ENCODE results near the gene PRADC1. TPM values are rescaled to one million over a fixed set of nuclear protein-coding genes. Genes with fewer than 3 reads are reported as not detected.
"Not testable (repeated sequence)": the region's sequence is repeated elsewhere in the genome, so short reads cannot be mapped to it uniquely, and the experiment has no call there.

PRADC1 gene
- total RNA-seq, 1 experiment from 2014 or later, result 35.4 TPM

DNA sequence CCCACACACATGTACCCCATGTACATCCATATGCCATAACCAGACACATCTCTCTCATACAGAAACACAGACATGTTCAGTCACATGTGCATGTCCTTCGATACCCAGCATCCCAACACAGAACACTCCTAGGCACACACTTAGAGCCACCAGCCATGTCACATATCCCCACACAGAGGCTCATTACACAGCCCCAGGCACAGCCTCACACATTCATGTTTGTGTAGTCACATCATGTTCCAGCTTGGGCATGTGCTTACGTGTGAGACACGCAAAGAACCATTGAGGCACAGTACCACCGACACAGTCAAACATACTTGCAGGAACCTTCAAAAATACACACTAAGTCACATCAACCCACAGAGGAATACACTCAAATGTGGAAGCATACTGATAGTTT is 34.0 kb upstream of the PRADC1 start:
- Histone ChIP-seq H3K4me3 (ENCODE audit: low read length) (no peak overlapping the region), H3K79me2 (ENCODE audit: low read length) (peaks cover 57% of the 10 kb centered on the region), H3K27ac (ENCODE audit: low read length) (no peak overlapping the region), H3K9me3 (ENCODE audit: low read length) (no peaks in the 10 kb centered on the region), H3K4me2 (ENCODE audit: low read depth, low read length, poor library complexity, severe bottlenecking) (no peak overlapping the region), H3K9me2 (replicated peaks; ENCODE audit: insufficient read depth, low read length) (no peaks in the 10 kb centered on the region), H4K20me1 (ENCODE audit: insufficient read depth, low read depth, low read length) (peaks cover 72% of the 10 kb centered on the region), H3K4me1 (ENCODE audit: low read length) (0 out of 2 replicates have a peak, but pooled peaks cover 6% of the 10 kb centered on the region), H3K9ac (ENCODE audit: low read length) (no peak overlapping the region), H2AFZ (ENCODE audit: low read length) (no peak overlapping the region), H3K27me3 (ENCODE audit: low read length) (no peaks in the 10 kb centered on the region), H3K36me3 (ENCODE audit: insufficient read depth, low read length) (peaks cover 39% of the 10 kb centered on the region)
- DNase-seq, result no peak

DNA sequence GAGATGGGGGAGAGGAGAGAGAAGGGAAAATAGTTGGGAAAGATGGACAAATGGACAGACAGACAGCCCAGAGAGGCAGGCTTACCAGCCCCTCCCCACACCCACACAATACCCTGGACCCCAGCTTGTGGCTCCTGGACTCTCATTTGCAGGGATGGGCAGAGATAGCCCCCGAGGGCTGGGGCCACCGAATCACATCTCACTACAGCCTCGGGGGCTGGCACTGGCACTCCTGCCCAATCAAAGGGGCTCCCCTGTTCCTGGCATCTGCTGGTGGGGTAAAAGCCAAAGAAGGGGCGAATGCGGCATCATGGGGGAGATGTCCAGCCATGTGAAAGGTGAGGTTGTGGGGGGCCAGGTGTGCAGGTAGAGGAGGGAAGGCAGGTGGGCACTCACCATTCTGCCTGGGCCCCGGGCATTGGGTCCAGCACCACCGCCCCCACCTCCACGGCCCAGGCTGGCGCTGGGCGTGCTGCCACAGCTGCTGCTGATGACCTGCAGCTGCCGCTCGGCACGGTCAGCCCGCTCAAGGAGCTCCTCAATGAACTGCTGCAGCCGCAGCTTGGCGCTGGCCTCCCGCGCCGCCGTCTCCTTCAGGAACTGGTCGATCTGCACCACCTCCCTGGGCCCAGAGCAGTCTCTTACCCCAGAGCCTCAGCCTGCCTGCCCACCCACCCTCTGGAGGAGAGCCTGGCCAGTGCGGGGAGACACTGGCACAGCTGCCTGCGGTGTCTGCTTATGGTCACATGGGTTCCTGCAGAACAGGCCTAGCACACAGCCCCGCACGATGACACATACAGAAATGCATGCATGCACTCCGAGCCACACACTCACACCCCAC is 33.2 kb upstream of the PRADC1 start:
- Histone ChIP-seq H3K36me3 (ENCODE audit: insufficient read depth, low read length) (peaks cover 39% of the 10 kb centered on the region), H3K79me2 (ENCODE audit: low read length) (peaks cover 50% of the 10 kb centered on the region)

DNA sequence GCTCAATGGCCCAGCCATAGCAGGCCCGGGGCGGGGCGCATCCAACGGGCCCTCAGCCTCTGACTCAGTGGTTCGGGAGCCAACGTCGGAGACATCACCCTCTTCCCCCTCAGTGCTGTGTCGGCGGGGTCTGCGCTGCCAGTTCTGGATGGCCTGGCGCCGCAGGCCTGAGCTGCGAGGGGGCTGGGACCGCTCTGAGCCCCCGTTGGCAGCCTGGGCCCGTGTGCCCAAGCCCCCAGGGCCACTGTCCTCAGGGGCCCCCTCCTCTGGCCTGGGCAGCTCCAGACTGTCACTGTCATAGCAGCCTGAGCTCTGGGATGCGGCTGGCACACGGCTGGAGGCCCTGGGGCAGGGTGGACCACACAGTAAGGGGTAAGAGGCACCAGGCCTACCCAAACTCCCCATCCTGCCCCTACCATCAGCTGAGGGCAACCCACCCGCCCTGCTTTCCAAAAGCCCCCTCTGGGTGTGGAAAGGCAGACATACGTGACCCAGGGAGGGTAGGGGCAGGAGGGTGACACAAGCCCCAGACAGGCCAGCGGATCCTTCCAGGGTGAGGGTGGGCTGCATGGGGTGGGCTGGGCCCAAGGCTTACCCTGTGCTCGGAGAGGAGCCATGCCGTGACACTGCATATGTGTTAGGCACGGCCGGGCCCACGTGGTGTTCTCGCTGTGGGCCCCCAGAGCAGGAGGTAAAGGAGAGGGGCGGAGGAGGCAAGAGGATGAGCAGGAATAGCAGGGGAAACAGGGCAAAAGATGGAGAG is 32.4 kb upstream of the PRADC1 start:
- H2AFZ ChIP-seq (ENCODE audit: low read length), result no peak overlapping the region
- H4K20me1 ChIP-seq (ENCODE audit: insufficient read depth, low read depth, low read length), result peaks cover 60% of the 10 kb centered on the region
- H3K9me3 ChIP-seq (ENCODE audit: low read length), result no peaks in the 10 kb centered on the region
- H3K27me3 ChIP-seq (ENCODE audit: low read length), result no peaks in the 10 kb centered on the region
- H3K36me3 ChIP-seq (ENCODE audit: insufficient read depth, low read length), result peaks cover 34% of the 10 kb centered on the region
- no peaks in the 10 kb centered on the region for H3K4me1 ChIP-seq (ENCODE audit: low read length)
- H3K9me2 ChIP-seq (replicated peaks; ENCODE audit: insufficient read depth, low read length), result no peaks in the 10 kb centered on the region
- DNase-seq, result no peak
- no peak overlapping the region for H3K9ac ChIP-seq (ENCODE audit: low read length)
- no peak overlapping the region for H3K4me2 ChIP-seq (ENCODE audit: low read depth, low read length, poor library complexity, severe bottlenecking)
- H3K4me3 ChIP-seq (ENCODE audit: low read length), result no peak overlapping the region
- H3K27ac ChIP-seq (ENCODE audit: low read length), result no peak overlapping the region
- H3K79me2 ChIP-seq (ENCODE audit: low read length), result peaks cover 42% of the 10 kb centered on the region

More for the DNA sequence above, 33.2 kb upstream of the PRADC1 start:
- no peak overlapping the region for H3K4me2 ChIP-seq (ENCODE audit: low read depth, low read length, poor library complexity, severe bottlenecking)
- no peak for DNase-seq
- 0 out of 2 replicates have a peak, but pooled peaks cover 6% of the 10 kb centered on the region for H3K4me1 ChIP-seq (ENCODE audit: low read length)
- H3K27me3 ChIP-seq (ENCODE audit: low read length), result no peaks in the 10 kb centered on the region
- H3K27ac ChIP-seq (ENCODE audit: low read length), result no peak overlapping the region
- no peaks in the 10 kb centered on the region for H3K9me3 ChIP-seq (ENCODE audit: low read length)
- H2AFZ ChIP-seq (ENCODE audit: low read length), result no peak overlapping the region
- H3K4me3 ChIP-seq (ENCODE audit: low read length), result no peak overlapping the region
- no peak overlapping the region for H3K9ac ChIP-seq (ENCODE audit: low read length)
- no peaks in the 10 kb centered on the region for H3K9me2 ChIP-seq (replicated peaks; ENCODE audit: insufficient read depth, low read length)
- H4K20me1 ChIP-seq (ENCODE audit: insufficient read depth, low read depth, low read length), result peaks cover 67% of the 10 kb centered on the region

DNA sequence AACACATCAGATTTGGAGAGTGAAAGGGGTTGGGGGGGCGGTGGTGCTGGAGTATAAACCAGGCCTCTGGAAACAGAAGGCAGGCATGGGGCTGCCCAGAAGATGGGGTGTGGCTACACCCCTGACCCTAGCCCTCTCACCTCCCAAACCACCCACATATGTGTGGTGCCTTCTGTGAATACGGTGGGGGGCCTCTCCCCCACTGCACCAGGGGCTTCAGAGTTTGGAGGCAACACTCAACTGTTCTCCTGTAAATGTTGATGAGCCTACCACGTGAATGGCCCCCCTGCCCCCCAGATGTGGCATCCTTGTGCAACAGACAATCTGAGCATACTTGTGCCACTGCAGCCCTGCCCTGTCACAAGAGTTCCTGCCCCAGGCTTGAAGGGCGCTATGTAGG is 31.7 kb upstream of the PRADC1 start:
- peaks cover 35% of the 10 kb centered on the region for H3K79me2 ChIP-seq (ENCODE audit: low read length)
- peaks cover 35% of the 10 kb centered on the region for H3K36me3 ChIP-seq (ENCODE audit: insufficient read depth, low read length)
- H4K20me1 ChIP-seq (ENCODE audit: insufficient read depth, low read depth, low read length), result peaks cover 53% of the 10 kb centered on the region
- H3K27me3 ChIP-seq (ENCODE audit: low read length), result no peaks in the 10 kb centered on the region
- no peaks in the 10 kb centered on the region for H3K4me1 ChIP-seq (ENCODE audit: low read length)
- no peak overlapping the region for H2AFZ ChIP-seq (ENCODE audit: low read length)
- H3K9me2 ChIP-seq (replicated peaks; ENCODE audit: insufficient read depth, low read length), result no peaks in the 10 kb centered on the region
- no peak overlapping the region for H3K4me3 ChIP-seq (ENCODE audit: low read length)
- DNase-seq, result no peak
- no peak overlapping the region for H3K9ac ChIP-seq (ENCODE audit: low read length)
- no peaks in the 10 kb centered on the region for H3K9me3 ChIP-seq (ENCODE audit: low read length)
- no peak overlapping the region for H3K4me2 ChIP-seq (ENCODE audit: low read depth, low read length, poor library complexity, severe bottlenecking)
- no peak overlapping the region for H3K27ac ChIP-seq (ENCODE audit: low read length)

DNA sequence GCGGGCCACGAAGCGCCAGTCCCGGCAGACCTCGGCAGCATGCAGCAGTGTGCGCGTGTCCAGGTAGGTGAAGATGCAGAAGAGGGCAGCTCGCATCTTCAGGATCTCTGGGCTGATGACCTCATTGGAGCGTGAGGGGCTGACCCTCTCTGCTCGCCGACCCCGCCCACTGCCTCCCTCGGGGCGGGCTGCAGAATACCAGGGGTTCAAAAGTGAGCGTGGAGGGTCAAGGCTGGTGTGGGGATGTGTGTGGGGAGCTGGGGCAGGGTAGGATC is 31.2 kb upstream of the PRADC1 start:
- H3K79me2 ChIP-seq (ENCODE audit: low read length), result peaks cover 33% of the 10 kb centered on the region
- H3K4me3 ChIP-seq (ENCODE audit: low read length), result no peak overlapping the region
- no peaks in the 10 kb centered on the region for H3K9me2 ChIP-seq (replicated peaks; ENCODE audit: insufficient read depth, low read length)
- H3K9ac ChIP-seq (ENCODE audit: low read length), result no peak overlapping the region
- DNase-seq, result no peak
- no peaks in the 10 kb centered on the region for H3K27me3 ChIP-seq (ENCODE audit: low read length)
- peaks cover 51% of the 10 kb centered on the region for H4K20me1 ChIP-seq (ENCODE audit: insufficient read depth, low read depth, low read length)
- no peaks in the 10 kb centered on the region for H3K4me1 ChIP-seq (ENCODE audit: low read length)
- H2AFZ ChIP-seq (ENCODE audit: low read length), result no peak overlapping the region
- peaks cover 39% of the 10 kb centered on the region for H3K36me3 ChIP-seq (ENCODE audit: insufficient read depth, low read length)
- H3K27ac ChIP-seq (ENCODE audit: low read length), result no peak overlapping the region
- no peak overlapping the region for H3K4me2 ChIP-seq (ENCODE audit: low read depth, low read length, poor library complexity, severe bottlenecking)
- H3K9me3 ChIP-seq (ENCODE audit: low read length), result no peaks in the 10 kb centered on the region

DNA sequence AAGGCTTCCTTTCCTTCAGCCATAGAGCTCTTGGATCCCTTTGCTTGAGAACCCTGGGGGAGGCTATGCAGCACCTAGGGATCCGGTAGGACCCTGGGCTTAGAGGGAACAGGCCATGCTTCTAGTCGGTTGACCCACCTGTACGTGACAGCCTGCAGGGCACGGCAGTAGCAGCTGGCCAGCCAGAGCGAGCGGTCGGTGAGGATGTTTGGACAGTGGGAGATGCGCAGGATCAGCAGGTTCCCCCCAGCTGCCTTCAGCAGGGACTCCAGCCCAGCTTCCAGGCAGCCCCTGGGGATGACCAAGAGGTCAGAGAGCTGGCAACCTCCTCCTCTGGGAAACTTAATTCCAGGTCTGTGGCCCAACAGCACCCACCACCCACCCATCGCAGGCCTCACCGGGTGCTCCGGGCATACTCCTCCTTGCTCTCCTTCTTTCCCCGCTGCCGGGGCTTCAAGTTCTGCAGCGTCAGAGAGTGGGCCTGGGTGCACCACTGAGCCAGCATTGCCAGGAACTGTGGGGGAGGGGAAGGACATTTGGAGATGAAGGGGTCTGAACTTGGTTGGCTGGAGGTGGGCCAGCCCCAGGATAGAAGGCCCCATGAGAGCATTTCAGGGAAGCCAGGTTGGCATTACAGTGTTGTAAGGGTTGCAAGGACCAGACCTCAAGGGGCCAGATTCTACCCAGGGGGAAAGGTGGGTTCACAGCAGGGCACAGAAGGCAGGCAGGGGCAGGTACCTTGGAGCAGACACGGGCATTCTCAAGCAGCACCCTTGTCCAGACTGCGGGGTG is 30.7 kb upstream of the PRADC1 start:
- Histone ChIP-seq H3K9me2 (replicated peaks; ENCODE audit: insufficient read depth, low read length) (no peaks in the 10 kb centered on the region), H3K27ac (ENCODE audit: low read length) (no peak overlapping the region), H3K27me3 (ENCODE audit: low read length) (no peaks in the 10 kb centered on the region), H2AFZ (ENCODE audit: low read length) (no peak overlapping the region), H3K9ac (ENCODE audit: low read length) (no peak overlapping the region), H3K4me3 (ENCODE audit: low read length) (no peak overlapping the region), H3K9me3 (ENCODE audit: low read length) (no peaks in the 10 kb centered on the region), H3K4me1 (ENCODE audit: low read length) (no peaks in the 10 kb centered on the region), H3K79me2 (ENCODE audit: low read length) (peaks cover 28% of the 10 kb centered on the region), H3K36me3 (ENCODE audit: insufficient read depth, low read length) (peaks cover 39% of the 10 kb centered on the region), H4K20me1 (ENCODE audit: insufficient read depth, low read depth, low read length) (peaks cover 48% of the 10 kb centered on the region), H3K4me2 (ENCODE audit: low read depth, low read length, poor library complexity, severe bottlenecking) (no peak overlapping the region)
- no peak for DNase-seq

DNA sequence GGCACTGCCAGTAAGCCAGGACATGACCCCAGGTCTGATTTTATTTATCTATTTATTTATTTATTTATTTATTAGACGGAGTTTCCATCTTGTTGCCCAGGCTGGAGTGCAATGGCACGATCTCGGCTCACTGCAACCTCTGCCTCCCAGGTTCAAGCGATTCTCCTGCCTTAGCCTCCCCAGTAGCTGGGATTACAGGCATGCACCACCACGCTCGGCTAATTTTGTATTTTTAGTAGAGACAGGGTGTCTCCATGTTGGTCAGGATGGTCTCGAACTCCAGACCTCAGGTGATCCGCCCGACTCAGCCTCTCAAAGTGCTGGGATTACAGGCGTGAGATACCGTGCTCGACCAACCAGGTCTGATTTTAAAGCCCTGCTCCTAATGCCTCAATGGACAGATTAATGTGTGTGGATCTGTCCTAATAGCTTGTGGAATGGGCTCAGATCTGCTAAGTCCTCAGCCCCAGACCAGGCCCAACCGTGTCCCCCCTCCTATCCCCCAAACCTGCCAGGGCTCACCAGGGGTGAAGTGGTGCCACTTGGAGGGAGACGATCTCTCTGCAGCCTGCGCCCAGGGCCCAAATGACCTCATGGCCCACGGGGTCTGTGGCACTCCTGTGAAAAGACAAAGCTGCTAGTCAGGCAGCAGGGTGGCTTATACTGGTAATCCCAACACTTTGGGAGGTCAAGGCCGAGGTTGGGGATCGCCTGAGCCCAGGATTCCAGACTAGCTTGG is 29.8 kb upstream of the PRADC1 start:
- not testable (repeated sequence) for H3K4me3 ChIP-seq (ENCODE audit: low read length); H2AFZ ChIP-seq (ENCODE audit: low read length); H3K9me3 ChIP-seq (ENCODE audit: low read length); H3K27me3 ChIP-seq (ENCODE audit: low read length); H3K4me2 ChIP-seq (ENCODE audit: low read depth, low read length, poor library complexity, severe bottlenecking); H3K27ac ChIP-seq (ENCODE audit: low read length); H3K4me1 ChIP-seq (ENCODE audit: low read length); H3K9ac ChIP-seq (ENCODE audit: low read length); DNase-seq; H3K9me2 ChIP-seq (replicated peaks; ENCODE audit: insufficient read depth, low read length)
- Histone ChIP-seq H3K36me3 (ENCODE audit: insufficient read depth, low read length) (peaks cover 32% of the 10 kb centered on the region), H3K79me2 (ENCODE audit: low read length) (peaks cover 20% of the 10 kb centered on the region), H4K20me1 (ENCODE audit: insufficient read depth, low read depth, low read length) (peaks cover 39% of the 10 kb centered on the region)
